Measurements from ENCODE around the gene KIAA1328.
"Not testable (repeated sequence)": the region's sequence is repeated elsewhere in the genome, so short reads cannot be mapped to it uniquely, and the experiment has no call there.

Gene KIAA1328

DNA sequence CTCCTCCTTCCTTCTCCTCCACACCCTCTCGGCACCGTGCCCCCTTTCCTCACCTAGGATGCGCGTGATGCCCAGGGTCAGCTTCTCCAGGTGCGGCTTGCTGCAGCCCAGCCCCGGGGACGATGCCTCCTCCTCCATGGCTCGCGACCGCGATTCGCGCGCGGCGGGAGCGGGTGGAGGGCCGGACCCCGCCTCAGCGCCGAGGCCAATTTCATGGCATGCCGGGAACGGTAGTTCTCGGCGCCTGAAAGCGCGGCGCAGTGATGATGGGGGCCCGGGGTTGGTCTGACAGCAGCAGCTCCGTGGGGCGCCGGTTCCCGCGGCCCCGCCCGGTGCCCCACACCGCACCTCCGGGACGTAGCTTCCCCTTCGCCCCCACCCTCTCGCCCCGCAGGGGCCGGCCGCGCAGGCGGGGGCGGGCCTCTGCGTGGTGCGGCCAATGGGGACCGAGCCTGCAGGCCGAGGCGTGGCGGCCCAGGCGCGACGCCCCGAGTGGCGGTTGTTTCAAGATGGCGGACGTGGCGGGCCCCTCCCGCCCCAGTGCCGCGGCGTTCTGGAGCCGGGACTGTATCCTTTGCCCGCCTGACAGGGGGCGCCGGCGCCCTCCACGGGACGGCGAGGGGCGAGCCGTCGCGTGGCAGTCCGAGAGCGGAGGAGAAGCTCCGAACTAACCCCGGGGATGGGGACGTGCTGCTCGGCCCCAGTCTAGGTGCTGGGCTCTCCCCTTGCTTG is at the start of gene KIAA1328, which contains the start of gene TPGS2:
Gene KIAA1328, plus strand, starts transcription at position 498 of the 732 bp plus-strand sequence. Its CDS starts 12 bp downstream, at position 510.
Gene TPGS2, minus strand, starts transcription at position 373 of the 732 bp plus-strand sequence. Its CDS starts 235 bp downstream, at position 138.
- DNase-seq (ENCODE audit: low spot score): peak; percentile 97

DNA sequence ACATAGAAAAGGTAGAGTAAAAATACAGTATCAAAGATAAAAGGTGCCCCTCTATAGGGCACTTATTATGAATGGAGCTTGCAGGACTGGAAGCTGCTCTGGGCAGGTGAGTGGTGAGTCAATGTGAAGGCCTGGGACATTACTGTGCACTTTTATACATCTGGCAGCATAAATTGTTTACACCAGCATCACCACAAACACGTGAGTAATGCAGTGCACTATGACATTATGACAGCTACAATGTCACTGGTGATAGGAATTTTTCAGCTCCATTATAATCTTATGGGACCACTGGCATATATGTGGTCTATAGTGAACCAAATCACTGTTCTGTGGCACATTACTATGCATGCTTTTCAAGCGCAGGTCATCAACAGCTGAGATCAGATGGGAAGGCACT is 48.2 kb upstream of the KIAA1328 start:
- DNase-seq (ENCODE audit: low spot score): no peak

DNA sequence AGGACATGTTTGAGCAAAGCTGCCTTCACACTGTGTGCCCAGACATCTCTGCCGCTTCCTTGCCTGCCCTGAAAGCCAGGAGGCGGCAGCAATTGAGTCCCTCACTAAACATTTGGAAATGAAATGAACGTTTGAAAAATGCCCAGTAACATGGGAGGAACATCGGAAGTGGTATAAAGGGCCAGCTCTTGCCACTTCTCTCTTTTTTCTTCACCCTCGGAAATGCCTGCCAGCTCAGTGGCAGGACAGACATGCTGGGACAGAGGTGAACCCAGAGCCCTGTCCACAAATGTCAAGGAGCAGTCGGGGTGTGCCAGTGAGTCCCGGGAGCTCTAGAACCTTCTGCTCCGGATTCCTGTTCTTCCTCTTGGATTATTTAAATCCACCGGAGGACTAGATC is 46.2 kb upstream of the KIAA1328 start:
- DNase-seq (ENCODE audit: low spot score): no peak

DNA sequence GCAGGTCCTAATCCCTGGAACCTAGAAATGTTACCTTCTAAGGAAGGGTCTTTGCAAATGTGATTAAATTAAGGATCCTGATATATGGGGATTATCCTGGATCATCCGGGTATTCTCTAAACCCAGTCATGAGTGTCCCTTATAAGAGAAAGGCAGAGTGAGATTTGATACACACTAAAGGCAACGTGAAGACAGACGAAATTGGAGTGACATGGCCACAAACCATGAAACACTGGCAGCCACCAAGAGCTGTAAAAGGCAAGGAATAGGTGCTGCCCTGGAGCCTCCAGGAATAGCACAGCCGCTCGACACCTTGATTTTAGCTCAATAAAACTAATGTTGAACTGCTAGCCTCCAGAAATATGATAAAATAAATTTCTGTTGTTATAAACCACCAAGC is 45.1 kb upstream of the KIAA1328 start:
- no peak for DNase-seq (ENCODE audit: low spot score)

DNA sequence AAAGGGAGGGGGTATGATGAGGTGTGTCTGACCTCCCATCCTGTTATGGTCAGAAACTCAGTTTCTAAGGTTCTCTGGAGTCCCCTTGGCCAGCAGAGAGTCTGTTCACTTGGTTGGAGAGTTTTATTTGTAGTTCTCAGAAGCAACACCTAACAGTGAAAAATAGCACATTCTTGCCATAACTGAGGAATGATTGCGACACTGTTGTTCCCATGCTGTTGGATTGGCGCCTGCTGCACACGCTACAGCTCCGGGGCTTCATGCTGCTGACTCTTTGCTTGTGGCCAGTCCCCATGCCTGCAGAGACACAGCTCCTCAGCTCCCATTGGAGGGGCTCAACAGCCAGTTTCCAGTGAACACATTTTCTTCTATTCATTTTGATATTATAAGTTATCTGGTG is 42.2 kb upstream of the KIAA1328 start:
- DNase-seq (ENCODE audit: low spot score): peak; percentile 82

DNA sequence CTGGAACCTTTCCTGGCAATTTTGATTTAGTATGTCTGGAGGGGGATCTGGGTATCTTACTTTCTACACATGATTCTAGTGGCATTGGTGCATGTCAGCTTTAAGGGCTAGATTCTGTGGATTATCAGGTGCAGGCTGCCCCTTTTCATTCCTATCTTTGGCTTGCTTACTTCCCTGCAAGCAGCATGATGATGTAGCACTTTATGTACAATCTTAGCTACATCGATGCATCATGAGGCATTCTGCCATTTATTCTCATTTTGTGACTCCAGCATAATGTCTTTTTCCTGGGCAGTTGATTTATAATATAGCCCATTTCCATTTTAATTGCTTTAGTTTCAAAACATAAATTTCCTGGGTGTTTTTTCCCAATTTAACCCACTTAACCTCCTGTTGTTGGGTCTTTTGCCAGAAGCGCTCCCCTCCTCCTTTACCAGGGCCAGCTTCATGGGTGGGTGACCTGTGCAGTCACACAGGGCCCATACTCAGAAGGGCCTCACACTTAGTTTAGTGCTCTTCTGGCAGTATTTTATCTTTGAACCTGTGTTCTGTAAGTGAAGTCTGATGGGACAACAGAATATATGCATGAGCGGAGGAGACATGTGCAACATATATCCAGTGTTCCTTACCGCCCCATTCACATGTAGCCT is 36.2 kb upstream of the KIAA1328 start:
- DNase-seq (ENCODE audit: low spot score): no peak

DNA sequence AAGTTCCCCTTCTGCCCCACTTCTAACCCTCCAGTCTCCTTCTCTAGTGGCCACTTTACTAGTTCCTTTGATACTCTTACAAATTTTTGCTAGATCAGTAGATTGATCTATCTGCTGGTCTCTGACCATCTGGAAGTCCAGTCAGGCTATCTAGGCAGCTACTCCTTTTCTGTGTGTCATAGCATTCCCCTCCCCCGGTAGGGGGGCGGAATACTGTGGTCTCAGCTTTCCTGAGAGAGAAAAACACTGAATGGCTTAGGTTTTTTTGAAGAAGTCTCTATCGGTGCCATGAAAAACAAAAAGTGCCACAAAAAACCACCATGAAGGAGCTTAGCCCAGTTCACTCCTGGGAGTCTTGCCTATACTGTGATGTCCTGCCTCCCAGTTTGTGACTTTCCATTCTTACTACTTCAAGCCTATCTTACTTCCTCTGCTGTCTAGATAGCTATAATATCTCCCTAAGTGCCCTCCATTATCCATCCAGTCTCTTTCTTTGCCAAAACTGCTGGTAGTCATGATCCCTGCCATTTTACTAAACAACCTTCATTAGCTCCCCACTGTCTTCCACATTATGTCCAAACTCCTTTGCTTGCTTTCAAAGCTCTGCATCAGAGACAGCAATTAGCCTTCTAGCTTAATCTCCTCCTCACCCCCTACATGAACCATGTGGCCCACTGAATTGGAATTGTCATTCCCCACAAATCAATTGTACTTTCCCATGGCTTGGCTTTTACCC is 30.0 kb upstream of the KIAA1328 start:
- no peak for DNase-seq (ENCODE audit: low spot score)

DNA sequence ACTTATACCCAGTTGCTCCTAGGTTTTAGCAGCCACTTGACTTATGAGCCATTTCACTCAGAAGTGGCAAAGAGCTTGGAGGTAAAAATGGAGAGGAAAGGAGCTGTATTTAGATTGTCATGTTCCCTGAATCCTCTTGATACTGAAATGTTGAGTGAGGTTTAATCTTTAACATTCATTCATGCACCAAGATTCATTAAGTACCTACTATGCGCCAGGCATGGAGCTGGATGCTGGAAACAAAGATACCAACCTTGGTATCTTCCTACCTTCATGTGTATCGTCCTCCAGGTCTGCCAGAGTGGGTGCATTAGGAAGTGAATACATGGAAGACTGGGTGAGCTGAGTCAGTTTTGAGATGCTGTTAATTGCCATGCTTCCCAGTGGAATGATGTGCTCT is 23.8 kb upstream of the KIAA1328 start:
- no peak for DNase-seq (ENCODE audit: low spot score)

DNA sequence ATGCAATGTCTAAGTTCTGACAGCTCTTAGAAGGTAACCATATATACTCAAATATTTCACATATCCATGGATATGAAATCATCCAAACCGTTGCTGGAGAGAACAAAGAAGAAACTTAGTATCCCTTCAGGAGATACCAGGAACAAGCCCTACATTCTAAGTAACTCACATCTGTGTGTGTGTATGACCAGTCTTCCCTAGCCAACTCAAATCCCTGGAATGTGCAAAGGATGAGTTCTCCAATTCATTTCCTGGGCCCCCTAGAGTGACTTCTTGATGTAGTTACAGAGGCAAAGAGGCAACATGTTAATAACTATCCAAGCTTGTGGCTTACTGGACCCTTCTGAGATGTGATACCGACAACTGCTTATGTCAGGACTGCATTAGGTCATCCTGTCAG is 20.2 kb upstream of the KIAA1328 start:
- DNase-seq (ENCODE audit: low spot score): peak; percentile 68

DNA sequence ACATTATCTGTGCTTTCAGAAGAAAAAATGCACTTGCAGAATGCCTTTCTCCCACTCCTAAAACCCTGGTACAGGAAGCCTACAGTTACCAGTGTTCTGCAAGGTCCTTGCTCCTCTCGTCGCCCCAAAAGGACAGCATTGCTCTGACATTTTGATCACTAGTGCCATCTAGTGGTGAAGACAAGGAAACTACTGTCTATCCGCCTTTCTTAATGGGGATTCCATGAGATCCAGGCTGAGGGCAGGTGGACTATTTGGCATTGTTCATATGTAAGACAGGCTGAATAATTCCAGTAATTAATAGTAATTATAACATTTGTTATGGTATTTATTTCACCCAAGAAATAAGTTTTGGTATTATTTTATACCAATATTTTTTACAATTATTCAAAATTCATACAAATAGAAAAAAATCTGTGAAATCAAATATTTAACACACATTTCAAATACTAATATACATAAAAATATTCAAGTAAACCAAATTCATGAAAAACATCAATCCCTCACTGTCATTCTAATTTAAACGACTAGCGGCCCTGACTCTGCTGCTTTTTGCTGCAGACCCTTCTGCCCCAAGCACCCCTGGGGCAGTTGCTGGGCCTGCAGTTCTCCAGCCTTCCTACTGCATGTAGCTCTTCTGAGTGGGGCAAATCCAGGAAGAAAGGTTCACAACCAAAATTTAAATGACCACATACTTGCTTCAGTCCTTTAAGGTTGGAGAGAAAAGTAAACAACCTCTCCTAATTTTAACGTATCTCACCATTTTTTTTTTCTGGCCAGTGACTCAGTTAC is 19.1 kb upstream of the KIAA1328 start:
- peak; percentile 77 for DNase-seq (ENCODE audit: low spot score)

DNA sequence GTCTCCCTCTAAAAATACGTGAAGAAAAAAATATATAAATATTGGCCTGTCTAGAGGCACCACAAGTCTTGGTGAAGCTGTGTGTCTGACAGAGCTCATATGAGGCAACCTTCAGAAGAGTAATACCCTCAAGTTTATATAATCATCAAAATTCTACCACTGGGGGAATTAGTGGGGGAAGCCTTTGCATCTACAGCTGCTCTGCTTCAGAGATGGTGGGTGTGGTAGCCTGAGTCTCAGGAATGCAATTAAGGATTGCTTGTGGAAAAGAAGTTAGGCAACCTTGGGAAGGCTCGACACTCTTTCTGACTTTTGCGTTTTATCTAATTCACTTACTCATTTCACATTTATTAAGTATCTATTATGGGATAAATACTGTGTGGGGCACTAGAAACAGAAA is 17.5 kb upstream of the KIAA1328 start:
- DNase-seq (ENCODE audit: low spot score): peak; percentile 83

DNA sequence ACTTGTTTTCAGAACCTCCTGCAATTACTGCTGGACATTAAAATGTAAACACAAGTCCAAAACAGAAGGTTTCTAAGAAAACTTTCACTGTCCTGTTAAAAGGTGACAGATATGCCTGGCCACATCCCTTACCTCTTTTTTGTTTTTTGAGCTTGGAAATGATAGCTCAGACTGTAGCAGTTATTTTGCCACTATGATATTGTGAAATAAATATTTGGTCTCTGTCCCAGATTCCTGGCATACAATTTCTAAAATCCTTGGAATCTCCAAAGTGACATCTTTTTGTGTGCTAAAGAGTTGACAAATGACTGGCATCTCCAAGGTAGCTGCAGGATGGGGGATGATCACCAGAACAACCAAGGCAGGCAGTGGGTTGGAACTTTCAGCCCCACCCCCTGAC is 17.0 kb upstream of the KIAA1328 start:
- peak; percentile 31 for DNase-seq (ENCODE audit: low spot score)

DNA sequence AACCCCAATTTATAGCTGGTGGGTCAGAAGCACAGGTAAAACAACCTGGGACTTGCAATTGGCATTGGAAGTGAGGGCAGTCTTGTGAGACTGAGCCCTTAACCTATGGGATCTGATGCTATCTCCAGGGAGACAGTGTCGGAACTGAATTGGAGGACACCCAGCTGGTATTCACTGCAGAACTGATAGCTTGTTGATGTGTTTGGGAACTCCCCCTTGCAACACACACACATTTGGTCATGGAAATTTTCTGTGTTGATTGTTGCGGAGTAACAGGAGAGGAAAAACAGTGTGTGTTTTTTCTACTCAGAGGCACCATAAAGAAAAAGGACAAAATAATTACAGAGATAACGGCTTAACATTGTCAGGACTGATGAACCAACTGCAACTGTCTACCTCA is 16.2 kb upstream of the KIAA1328 start:
- DNase-seq (ENCODE audit: low spot score): no peak

DNA sequence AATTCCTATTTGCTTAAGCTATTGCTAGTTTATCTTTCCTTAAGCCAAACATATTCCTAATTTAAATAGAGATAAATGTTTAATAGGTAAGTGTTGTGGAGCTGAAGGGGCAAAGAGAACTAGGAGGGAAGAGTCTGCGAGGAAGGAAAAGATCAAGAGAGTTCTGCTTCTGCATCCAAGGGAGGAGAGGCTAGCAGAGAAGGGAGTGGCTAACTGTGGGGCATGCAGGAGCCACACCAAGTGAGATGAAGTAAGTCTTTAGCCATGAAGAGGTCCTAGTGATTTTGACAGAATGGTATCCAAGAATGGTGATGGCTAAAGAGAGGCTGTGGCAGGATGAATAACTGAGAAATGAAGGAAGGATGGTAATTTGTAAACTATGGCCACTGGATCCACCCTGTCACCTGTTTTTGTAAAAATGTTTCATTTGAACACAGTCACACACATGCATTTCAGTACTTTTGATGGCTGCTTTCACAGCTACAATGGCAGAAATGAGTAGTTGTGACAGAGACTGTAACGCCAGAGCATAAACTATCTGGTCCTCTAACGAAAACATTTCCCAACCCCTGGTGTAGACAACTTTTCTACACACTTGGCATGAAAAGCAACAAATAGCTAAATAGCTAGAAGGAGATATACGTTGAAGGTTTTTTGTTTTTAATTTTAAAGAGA is 15.7 kb upstream of the KIAA1328 start:
- peak; percentile 17 for DNase-seq (ENCODE audit: low spot score)

DNA sequence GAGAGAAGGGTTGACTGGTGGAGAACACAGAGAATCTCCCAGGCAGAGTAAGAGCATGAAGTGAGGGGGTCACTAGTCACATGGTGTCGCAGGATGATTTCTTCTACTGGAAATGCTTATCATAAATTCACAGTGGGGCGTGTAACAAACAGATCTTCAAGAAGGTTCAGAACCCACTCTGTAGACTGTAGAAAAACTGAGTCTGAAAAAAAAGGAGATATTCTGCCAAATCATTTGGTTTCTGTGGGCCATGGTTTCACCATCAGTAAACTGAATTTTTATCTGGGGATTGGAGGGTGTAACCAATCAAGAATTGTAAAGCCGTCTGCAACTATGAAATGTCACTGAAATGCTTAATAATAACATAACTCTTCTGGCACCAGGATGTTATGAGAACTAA is 15.1 kb upstream of the KIAA1328 start:
- no peak for DNase-seq (ENCODE audit: low spot score)

DNA sequence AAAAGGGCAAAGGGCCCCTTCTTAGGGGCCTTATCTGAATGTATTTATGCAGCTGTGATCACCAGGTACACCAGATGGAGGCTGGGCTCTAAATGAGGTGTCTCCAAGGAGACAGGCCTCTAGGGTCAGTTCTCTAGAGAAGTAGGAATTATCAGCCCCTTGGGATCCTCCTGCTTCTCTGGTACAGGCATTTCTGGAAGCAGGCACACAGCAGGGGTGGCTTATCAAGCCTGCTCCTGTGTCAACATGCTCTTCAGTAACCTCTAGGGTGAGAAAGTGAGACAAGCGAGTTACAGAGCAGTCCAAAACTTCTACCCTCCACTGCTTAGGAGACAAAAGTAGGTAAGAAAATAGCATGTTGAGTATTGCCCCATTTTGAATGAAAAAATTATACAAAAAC is 13.9 kb upstream of the KIAA1328 start:
- no peak for DNase-seq (ENCODE audit: low spot score)

DNA sequence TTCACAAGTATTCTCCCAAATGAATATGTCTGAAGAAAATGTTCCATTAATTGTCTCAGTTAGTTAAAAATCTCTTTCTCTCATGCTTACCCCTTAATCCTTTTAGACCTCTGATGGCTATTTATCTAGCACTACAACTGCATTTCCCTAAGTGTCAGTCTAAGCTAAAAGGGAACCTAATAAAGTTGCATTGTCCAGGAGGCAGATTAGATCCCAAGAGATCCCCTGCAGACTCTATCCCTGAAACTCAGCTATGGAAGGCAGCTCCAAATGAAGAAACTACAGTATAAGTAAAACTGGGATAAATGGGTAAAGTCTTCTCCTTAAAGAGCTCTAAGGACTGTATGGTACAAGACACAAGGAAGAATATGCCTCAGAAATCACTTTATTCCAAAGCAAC is 12.8 kb upstream of the KIAA1328 start:
- not testable (repeated sequence) for DNase-seq (ENCODE audit: low spot score)

DNA sequence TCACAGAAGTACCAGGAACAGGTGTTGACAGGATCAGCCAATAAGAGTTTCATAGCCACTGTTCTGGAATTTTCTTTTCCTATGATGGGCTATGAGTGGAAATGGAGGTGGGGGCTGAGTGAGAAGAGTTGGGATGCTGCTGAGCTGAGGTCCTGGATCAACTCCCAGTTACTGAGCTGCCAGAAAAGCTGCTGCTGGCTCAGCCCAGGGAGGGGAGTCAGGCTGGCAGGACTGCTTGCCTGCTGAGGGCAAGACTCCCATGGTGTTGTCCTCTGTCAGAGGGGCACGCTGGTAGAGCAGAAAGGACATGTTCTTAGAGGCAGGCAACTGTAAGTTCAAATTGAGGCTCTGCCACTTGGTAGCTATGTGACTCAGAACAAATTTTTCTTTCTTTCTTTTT is 11.9 kb upstream of the KIAA1328 start:
- no peak for DNase-seq (ENCODE audit: low spot score)

DNA sequence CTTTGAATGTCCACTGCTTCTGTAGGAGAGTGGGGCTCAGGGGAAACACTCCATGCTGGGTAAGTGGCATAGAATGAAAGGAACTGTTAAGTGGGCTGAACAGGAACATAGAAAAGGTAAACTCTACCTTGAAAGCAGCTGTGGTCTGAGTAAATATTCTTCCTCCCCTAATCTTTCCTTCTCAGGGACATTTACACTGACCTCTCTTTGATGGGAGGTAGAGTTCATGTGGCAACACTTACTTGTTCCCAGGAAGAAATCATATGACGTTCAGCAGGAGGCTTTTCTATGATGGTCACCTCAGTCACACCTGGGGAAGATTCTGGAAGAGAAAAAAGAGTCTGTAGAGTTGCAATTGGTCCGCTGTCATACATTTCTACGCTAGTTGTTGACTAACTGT is 10.3 kb upstream of the KIAA1328 start:
- no peak for DNase-seq (ENCODE audit: low spot score)

DNA sequence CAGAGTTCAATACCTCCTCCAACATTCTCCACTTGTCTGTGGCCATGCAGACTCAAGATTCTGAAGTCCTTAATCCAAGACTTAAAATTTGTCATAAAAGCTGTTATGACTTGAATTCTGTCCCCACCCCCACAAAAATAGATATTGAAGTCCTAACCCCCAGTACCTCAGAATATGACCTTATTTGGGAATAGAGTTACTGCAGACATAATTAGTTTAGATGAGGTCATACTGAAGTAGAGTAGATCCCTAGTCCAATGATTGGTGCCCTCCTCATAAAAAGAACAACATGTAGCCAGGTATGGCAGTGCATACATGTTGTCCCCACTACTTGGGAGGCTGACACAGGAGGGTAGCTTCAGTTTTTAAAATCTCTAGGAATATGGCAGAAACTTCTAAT is 9.3 kb upstream of the KIAA1328 start:
- DNase-seq (ENCODE audit: low spot score): no peak

DNA sequence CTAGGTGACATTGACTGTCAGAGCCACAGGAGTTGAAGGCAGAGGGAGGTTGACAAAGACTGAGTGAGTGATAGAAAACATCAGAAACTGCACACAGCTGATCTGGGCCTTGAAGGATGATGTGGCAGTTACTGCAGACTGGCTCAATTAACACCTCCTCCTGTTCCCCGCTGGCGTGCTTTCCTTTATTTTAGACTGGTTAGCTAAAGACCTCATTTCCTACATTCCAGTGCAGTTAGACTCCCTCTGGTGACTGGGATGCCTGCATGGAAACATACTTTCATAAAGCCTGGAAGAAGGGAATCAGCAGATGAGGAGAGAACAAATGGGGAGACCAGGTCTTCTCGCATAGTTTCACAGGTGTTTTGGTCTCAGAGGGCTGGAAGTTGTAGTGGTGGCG is 7.2 kb upstream of the KIAA1328 start:
- DNase-seq (ENCODE audit: low spot score): no peak

DNA sequence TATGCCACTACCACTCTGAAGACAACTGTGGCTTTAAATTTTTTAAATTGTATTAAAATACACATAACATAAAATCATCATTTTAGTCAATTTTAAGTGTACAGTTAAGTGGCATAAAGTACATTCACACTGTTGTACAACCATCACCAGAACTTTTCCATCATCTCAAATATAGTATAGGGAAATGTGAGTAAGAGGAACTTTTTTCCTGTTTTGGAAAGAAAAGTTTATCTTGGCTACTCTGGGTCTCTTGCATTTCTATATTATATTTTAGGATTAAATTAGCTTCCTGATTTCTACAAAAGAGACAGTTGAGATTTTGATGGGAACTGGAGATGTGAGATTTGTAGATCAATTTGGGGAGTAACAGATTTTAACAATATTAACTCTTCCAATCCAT is 3.4 kb upstream of the KIAA1328 start:
- DNase-seq (ENCODE audit: low spot score): no peak

All from GM03348 (cell line).